ENCODE results near the gene TMEM131L. TPM values are rescaled to one million over a fixed set of nuclear protein-coding genes. Genes with fewer than 3 reads are reported as not detected.
A peak's percentile ranks its signal among the peaks of the same experiment; 100 is the strongest.

Gene TMEM131L
- total RNA-seq, 2 experiments from 2014 or later, result 45.8 to 45.9 TPM

DNA sequence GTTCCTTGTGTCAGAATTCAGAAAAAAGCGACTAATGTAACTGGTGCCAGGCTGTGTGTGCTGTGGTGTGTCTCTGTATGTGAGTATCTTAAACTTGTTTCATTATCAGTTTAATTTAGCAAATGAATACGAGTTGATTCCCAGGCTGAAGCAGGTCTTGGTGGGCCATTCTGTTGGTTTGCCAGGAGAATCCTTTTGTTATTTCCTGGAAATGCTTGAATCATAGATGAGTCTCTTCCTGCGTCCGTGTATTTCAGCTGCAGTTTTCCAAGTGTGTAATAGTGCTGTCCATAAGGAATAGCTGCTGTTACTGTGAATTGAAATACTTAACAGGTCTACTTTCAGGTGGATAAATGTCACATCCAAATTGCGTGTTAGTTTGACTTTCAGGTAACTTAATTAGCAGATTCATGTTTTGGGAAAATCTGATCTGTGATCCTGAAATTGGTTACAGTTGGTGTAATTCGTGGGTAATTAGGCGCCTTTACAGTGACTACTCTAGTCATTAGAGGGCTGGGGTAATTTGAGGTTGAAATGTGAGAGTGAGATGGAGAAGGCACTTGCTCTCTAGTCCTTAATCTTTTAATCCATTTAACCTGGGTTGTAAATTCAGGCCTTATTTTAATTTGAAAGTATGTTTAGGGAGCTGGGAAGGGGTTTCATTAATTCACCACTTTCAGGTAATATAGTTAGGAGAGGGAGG, 23.8 kb downstream of the TMEM131L start:
- Mint-ChIP-seq H3K4me3 (peak overlapping the region; percentile 57), H3K27ac (peak overlapping the region; percentile 92), H3K4me1 (peaks cover 84% of the 10 kb centered on the region), H3K36me3 (ENCODE audit: low read depth) (peaks cover 33% of the 10 kb centered on the region), H3K27me3 (no peaks in the 10 kb centered on the region), H3K9me3 (ENCODE audit: low read depth) (no peaks in the 10 kb centered on the region)
- intact Hi-C loops (cut with DNase I, micrococcal nuclease), result loop anchor here (2.0 to 5.0 kb wide), 5 partner anchors 33 to 145 kb away; partner anchors contain the start of gene MND1 (in 1 of the 2)
- ChIA-PET CTCF (interaction anchor here (0.6 to 2.3 kb wide), 5 partner anchors 9 to 151 kb away, joined by 3 to 8 read pairs (median 3); no protein-coding TSS in a partner anchor), POLR2A (no interaction called here)
- ATAC-seq, result no peak
- DNase-seq, result no peak

DNA sequence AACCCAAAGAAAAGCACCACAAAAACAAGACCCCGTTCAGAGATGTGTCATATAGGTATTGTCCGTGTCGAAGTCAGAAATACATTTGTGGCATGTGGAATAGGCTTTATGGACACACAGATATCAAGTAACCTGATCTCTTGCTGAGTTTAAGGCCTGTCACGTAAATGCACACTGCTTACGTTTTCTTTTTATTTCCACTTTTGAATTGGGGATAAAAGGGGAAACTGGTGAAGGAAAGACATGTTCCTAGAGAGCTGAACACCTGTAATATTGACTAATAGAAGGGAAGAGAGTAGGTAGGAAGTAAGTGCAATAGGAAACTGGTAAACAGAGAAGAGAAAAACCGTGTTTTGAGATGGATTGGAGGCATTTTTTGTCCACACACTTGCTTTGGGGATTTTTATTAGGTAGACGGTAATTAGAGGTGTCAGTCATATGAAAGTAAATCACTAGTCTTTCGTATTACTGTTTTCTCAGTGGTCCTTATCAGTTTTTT, 24.9 kb downstream of the TMEM131L start:
- H3K27me3 Mint-ChIP-seq, result no peaks in the 10 kb centered on the region
- intact Hi-C loops (cut with DNase I, micrococcal nuclease), result no loop called here
- ATAC-seq (no peak), DNase-seq (no peak)
- H3K27ac Mint-ChIP-seq, result peak overlapping the region; percentile 92
- peaks cover 84% of the 10 kb centered on the region for H3K4me1 Mint-ChIP-seq
- peaks cover 31% of the 10 kb centered on the region for H3K36me3 Mint-ChIP-seq (ENCODE audit: low read depth)
- ChIA-PET POLR2A (no interaction called here), CTCF (interaction anchor here (1.1 to 2.3 kb wide), 3 partner anchors 13 to 45 kb away, joined by 3 to 8 read pairs (median 4); no protein-coding TSS in a partner anchor)
- no peaks in the 10 kb centered on the region for H3K9me3 Mint-ChIP-seq (ENCODE audit: low read depth)
- peak overlapping the region; percentile 57 for H3K4me3 Mint-ChIP-seq

DNA sequence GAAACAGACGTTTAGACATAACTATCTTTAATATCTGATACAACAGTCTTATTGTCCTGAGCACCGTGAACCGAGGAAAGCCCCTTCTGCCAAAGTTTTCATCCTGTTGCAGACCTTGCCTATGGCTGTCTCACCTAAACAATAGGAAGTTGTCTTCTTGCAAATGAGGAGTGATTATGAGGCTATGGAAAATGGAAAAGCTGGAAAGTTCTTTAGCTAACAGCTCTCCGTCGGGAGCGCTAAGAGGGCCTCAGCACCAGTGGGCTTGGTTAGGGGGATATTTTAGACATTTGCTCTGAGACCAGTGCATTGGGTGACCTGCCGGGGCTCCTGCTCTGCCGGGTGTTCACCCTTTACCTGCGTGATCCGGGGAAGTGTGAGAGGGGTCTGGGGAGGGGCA, 28.4 kb downstream of the TMEM131L start:
- H3K9me3 Mint-ChIP-seq (ENCODE audit: low read depth), result no peaks in the 10 kb centered on the region
- intact Hi-C loops (cut with DNase I, micrococcal nuclease), result no loop called here
- H3K27ac Mint-ChIP-seq, result peak overlapping the region; percentile 99

DNA sequence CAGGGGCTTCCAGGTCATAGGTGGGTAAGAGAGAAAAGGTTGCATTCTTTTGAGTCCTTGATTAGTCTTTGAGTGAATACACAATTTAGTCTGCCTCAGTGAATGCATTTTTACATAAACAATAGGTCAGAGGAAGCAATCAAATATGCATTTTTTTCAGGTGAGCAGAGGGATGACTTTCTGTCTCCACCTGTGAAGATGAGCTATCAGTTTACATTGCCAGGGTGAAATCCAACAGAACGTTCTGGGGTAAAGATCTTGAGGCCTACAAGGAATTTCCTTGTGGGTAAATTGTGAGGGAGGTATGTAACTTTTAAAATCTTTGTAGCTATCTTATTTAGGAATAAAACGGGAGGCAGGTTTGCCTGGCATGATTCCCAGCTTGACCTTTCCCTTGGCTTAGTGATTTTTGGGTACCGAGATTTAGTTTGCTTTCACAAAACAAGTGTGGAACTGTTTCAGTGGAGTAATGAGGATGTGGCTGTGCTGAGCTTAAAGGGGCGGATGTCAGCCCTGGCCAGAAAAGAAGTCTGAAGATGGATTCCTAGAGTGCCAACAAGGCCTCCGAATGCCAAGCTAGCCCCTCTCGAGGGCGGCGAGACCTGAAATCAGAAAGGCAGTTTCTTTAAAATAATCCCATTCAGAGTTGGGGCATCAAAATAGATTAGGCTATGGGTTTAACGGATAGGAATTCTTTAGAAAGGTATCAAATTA, 29.5 kb downstream of the TMEM131L start:
- ChIA-PET POLR2A (interaction anchor here (0.7 to 1.4 kb wide), 4 partner anchors 10 to 1770 kb away, joined by 3 to 6 read pairs (median 4); no protein-coding TSS in a partner anchor), CTCF (interaction anchor here (0.5 to 1.4 kb wide), 9 partner anchors 9 to 152 kb away, joined by 3 to 5 read pairs (median 3); partner anchors contain the start of gene TMEM131L)
- Mint-ChIP-seq H3K4me3 (peak overlapping the region; percentile 17), H3K4me1 (peaks cover 90% of the 10 kb centered on the region), H3K27ac (peak overlapping the region; percentile 99), H3K27me3 (no peaks in the 10 kb centered on the region), H3K9me3 (ENCODE audit: low read depth) (no peaks in the 10 kb centered on the region), H3K36me3 (ENCODE audit: low read depth) (peaks cover 33% of the 10 kb centered on the region)
- ATAC-seq, result no peak
- no peak for DNase-seq
- intact Hi-C loops (cut with DNase I, micrococcal nuclease), result loop anchor here (2.0 kb wide), 2 partner anchors 27 to 63 kb away; no protein-coding TSS in a partner anchor

More for the DNA sequence above, 28.4 kb downstream of the TMEM131L start:
- no peak for ATAC-seq
- H3K27me3 Mint-ChIP-seq, result no peaks in the 10 kb centered on the region
- peaks cover 88% of the 10 kb centered on the region for H3K4me1 Mint-ChIP-seq
- no peak for DNase-seq
- H3K36me3 Mint-ChIP-seq (ENCODE audit: low read depth), result peaks cover 34% of the 10 kb centered on the region
- ChIA-PET CTCF (interaction anchor here (1.2 to 1.5 kb wide), 3 partner anchors 13 to 55 kb away, joined by 3 to 4 read pairs (median 3); no protein-coding TSS in a partner anchor), POLR2A (no interaction called here)
- no peak overlapping the region for H3K4me3 Mint-ChIP-seq

DNA sequence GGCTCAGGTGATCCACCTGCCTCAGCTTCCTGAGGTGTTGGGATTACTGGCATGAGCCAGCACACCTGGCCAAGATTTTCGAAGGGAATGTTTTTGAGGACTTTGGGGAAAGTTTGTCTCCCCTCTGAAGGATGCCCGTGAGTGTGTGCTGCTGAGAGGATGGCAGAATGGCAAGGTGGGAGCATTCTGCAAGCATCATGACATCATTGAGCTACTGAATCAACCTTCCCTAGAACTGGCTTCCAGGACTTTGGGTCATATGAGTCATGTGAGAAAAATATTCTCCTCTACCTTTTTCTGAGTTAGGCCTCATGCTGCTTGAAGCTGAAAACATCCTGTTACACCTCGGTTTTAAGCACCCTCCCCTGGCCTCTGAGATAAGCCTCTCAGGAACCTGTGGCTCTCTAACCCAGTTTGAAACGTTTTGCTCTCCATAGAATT, 31.0 kb downstream of the TMEM131L start:
- H3K4me1 Mint-ChIP-seq, result peaks cover 90% of the 10 kb centered on the region
- H3K27ac Mint-ChIP-seq, result peak overlapping the region; percentile 99
- ChIA-PET CTCF (interaction anchor here (0.8 to 3.6 kb wide), 10 partner anchors 8 to 70 kb away, joined by 3 to 16 read pairs (median 4); partner anchors contain the start of gene TMEM131L), POLR2A (interaction anchor here (0.7 to 2.8 kb wide), 9 partner anchors 9 to 382 kb away, joined by 3 to 25 read pairs (median 4); partner anchors contain the start of gene TMEM131L)
- H3K4me3 Mint-ChIP-seq, result peak overlapping the region; percentile 75
- intact Hi-C loops (cut with DNase I, micrococcal nuclease), result loop anchor here (1.0 to 2.0 kb wide), 6 partner anchors 9 to 64 kb away; partner anchors contain the start of gene TMEM131L (in 1 of the 2)
- H3K36me3 Mint-ChIP-seq (ENCODE audit: low read depth), result peaks cover 35% of the 10 kb centered on the region
- no peaks in the 10 kb centered on the region for H3K27me3 Mint-ChIP-seq
- peak; percentile 83 for ATAC-seq
- DNase-seq, result peak; percentile 75
- no peaks in the 10 kb centered on the region for H3K9me3 Mint-ChIP-seq (ENCODE audit: low read depth)

DNA sequence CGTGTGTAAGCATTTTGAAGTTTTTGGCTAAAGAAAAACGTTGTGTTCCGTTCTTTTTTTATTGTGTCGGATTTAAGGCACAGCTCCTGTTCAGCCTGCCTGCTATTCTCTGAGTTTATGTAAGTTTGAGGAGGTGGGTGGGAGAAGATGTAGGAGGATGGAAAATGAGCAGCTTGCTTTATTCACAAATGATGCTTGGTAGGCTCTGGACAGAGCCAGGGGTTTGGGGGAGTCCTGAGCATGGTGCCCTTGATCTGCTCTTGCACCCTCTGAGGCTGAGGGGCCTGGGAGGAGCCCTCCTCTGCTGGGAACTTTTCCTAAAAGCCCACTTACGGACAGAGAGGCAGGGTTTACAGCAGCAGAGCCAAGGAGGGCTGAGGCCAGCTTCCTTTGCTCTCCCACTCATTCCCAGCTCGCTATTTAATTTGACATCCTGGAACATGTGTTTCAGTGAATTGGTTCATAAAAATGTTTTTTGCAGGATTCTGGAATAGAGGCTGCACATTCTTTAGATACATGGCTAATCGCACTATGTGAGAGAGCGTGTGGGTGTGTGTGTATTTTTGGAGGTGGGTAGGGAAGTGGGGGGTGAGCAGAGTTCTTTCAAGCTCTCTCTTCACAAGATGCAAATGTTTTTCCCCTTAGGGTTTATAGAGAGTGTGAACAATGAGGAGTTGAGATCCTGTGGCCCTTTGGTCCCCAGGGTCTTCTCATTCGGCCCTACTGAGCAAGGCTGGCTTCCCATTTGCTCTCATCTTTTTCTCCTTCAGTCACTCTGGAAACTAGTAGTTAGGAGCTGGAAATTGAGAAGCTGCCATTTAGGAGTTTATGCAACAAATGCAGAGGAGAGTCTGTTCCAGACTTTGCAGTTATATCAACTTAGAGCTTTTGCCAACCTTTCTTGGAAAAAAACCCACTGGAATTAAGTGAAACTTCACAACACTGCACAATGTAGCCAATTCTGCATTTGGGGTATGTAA, 32.1 kb downstream of the TMEM131L start:
- intact Hi-C loops (cut with DNase I, micrococcal nuclease), result loop anchor here (1.0 to 2.0 kb wide), 7 partner anchors 10 to 65 kb away; partner anchors contain the start of gene TMEM131L (in 1 of the 2)
- Mint-ChIP-seq H3K27me3 (no peaks in the 10 kb centered on the region), H3K27ac (peak overlapping the region; percentile 99), H3K4me3 (peak overlapping the region; percentile 75), H3K4me1 (peaks cover 95% of the 10 kb centered on the region), H3K9me3 (ENCODE audit: low read depth) (no peaks in the 10 kb centered on the region), H3K36me3 (ENCODE audit: low read depth) (peaks cover 33% of the 10 kb centered on the region)
- DNase-seq (no peak), ATAC-seq (peak; percentile 14)
- ChIA-PET CTCF (interaction anchor here (0.5 to 3.6 kb wide), 15 partner anchors 9 to 146 kb away, joined by 3 to 16 read pairs (median 4); partner anchors contain the start of gene TMEM131L), POLR2A (interaction anchor here (0.5 to 2.8 kb wide), 8 partner anchors 10 to 32 kb away, joined by 3 to 25 read pairs (median 4); partner anchors contain the start of gene TMEM131L)

DNA sequence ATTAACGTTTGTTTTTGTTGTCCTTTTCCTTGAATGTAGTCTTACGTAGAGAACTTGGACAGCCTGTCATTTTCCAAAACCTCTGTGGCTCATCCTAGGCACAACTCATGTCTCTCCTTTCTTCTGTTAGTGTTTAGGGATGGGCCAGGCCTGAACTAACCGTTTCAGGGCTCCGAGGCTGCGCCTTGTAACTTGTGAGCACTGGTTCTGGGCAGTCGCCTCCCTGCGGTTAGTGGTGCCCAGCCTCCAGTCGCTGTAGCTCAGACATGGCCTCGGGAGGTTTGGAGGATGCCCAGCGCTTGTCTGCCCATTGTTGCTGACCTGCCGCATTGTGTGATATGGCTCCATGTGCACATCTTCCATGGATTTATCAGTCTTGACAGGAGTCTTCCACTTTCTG, 32.8 kb downstream of the TMEM131L start:
- Mint-ChIP-seq H3K9me3 (ENCODE audit: low read depth) (no peaks in the 10 kb centered on the region), H3K27me3 (no peaks in the 10 kb centered on the region), H3K4me1 (peaks cover 94% of the 10 kb centered on the region), H3K27ac (peak overlapping the region; percentile 99), H3K4me3 (peak overlapping the region; percentile 75), H3K36me3 (ENCODE audit: low read depth) (peaks cover 32% of the 10 kb centered on the region)
- intact Hi-C loops (cut with DNase I, micrococcal nuclease), result loop anchor here in 1 of 2 experiments (2.0 kb wide), 1 partner anchor 14 kb away; no protein-coding TSS in a partner anchor
- ChIA-PET CTCF (interaction anchor here (0.9 to 3.6 kb wide), 11 partner anchors 10 to 96 kb away, joined by 3 to 16 read pairs (median 5); no protein-coding TSS in a partner anchor), POLR2A (interaction anchor here (0.6 to 2.8 kb wide), 6 partner anchors 11 to 32 kb away, joined by 3 to 12 read pairs (median 4); partner anchors contain the start of gene TMEM131L)
- DNase-seq (peak; percentile 42), ATAC-seq (no peak)

DNA sequence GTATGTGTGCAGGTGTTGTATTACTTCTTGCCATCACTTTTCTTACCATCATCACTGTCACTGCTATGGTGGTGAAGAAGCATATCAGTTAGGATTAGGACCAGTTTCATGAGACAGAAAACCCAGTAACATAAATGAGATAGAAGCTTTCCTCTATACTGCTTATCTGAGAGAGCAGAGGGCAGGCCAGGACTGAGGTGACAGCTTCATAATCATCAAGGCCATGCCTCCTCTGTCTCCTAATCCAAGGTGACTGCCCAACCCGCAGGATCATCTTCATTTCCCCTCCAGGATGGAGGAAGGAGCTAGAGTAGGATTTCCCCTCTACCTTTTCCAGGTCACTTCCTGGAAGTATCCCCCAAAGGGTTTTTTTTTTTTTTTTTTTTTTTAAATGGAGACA, 35.4 kb downstream of the TMEM131L start:
- Mint-ChIP-seq H3K9me3 (ENCODE audit: low read depth) (no peaks in the 10 kb centered on the region), H3K4me1 (peaks cover 88% of the 10 kb centered on the region), H3K27ac (peak overlapping the region; percentile 87), H3K4me3 (no peak overlapping the region), H3K27me3 (no peaks in the 10 kb centered on the region), H3K36me3 (ENCODE audit: low read depth) (peaks cover 44% of the 10 kb centered on the region)
- no peak for ATAC-seq
- no peak for DNase-seq
- intact Hi-C loops (cut with DNase I, micrococcal nuclease), result no loop called here
- ChIA-PET POLR2A (interaction anchor here (0.6 kb wide), 1 partner anchor 33 kb away, joined by 3 read pairs; no protein-coding TSS in a partner anchor), CTCF (interaction anchor here (0.5 to 2.2 kb wide), 8 partner anchors 12 to 76 kb away, joined by 3 to 6 read pairs (median 4); no protein-coding TSS in a partner anchor)

DNA sequence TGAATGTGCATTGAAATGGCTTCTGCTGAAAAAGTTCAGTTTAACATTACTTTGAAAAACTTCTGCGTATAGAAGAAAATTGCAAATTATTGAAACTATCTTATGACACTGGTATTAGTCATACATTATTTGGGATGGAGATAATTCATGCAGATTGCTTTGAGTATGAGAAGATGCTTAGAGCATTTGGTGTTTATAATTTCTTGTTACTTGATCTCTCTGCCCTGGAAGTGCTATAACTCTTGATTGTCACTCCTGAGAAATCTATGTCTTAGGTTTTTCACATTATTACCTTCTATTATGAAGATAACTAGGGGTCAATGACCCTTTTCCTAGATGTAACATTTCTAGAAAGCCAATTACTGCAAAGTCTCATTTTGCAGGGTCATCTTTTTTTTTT, 36.4 kb downstream of the TMEM131L start:
- no peak for ATAC-seq
- H3K27me3 Mint-ChIP-seq, result no peaks in the 10 kb centered on the region
- POLR2A ChIA-PET, result interaction anchor here (0.6 kb wide), 1 partner anchor 83 kb away, joined by 3 read pairs; no protein-coding TSS in a partner anchor
- peaks cover 53% of the 10 kb centered on the region for H3K36me3 Mint-ChIP-seq (ENCODE audit: low read depth)
- intact Hi-C loops (cut with DNase I, micrococcal nuclease), result no loop called here
- H3K4me3 Mint-ChIP-seq, result peak overlapping the region; percentile 18
- H3K27ac Mint-ChIP-seq, result peak overlapping the region; percentile 88
- DNase-seq, result no peak
- CTCF ChIA-PET, result interaction anchor here (1.0 to 2.2 kb wide), 6 partner anchors 11 to 70 kb away, joined by 3 to 6 read pairs (median 5); no protein-coding TSS in a partner anchor
- H3K9me3 Mint-ChIP-seq (ENCODE audit: low read depth), result no peaks in the 10 kb centered on the region
- peaks cover 86% of the 10 kb centered on the region for H3K4me1 Mint-ChIP-seq
